NCI-H2171 treated with DMSO at 0.1 percent for 48 hours (cell line): ENCODE data around the gene RPTN.

ENCODE experiments used
- DNase-seq: peaks from one replicate; lab custom pipeline; 2025; lab: John Stamatoyannopoulos, UW

The RPTN gene

DNA sequence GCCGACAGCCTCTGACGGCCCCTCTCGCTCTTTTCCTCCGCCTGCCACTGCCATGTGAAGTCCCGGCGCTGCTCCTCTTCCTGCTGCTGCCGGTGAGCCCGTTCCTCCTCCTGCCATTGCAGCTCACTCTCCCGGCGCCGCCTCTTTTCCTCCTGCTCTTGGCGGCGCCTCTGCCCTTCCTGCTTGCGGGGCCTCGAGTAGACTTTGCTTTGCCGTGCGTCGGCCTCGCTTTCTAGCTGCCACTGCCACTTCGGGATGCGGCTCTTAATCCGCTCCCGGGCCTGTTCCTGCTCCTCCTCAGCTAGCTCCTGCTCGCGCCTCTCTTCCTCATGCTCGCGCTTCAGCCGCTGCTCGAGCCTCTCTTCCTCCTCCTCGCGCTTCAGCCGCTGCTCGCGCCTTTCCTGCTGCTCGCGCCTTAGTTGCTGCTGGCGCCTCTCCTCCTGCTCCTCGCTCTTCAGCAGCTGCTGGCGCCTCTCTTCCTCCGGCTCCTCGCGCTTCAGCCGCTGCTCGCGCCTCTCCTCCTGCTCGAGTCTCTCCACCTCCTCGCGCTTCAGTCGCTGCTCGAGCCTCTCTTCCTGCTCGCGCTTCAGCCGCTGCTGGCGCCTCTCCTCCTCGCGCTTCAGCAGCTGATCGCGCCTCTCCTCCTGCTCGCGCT lies 48.0 kb downstream of the RPTN start:
- peak; percentile 77 for DNase-seq

DNA sequence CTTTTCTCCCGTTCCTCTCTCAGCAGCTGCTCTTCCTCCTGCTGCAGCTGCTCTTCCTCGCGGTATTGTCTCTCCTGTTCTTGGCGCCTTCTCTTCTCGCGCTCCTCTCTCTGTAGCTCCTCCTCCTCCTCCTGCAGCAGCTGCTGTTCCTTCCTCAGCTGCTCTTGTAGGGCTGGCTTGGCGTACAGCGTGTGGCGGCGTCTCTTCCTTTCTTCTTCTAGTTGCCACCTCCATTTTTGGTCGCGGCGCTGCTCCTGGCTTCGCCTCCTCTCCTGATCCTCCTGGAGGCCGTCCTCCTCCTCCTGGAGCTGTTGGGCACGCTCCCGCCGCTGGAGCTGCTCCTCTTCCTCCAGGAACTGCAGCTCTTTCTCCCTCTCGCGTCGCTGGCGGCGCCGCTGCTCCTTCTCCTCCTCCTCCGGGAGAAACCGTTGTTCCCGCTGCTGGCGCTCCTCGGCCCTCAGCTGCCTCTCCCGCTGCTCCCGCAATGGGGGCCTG lies 48.6 kb downstream of the RPTN start:
- peak; percentile 76 for DNase-seq

DNA sequence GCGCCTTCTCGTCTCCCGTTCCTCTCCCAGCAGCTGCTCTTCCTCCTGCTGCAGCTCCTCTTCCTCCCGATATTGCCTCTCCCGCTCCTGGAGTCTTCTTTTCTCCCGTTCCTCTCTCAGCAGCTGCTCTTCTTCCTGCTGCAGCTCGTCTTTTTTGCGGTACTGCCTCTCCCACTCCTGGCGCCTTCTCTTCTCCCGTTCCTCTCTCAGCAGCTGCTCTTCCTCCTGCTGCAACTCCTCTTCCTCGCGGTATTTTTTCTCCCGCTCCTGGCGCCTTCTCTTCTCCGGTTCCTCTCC lies 49.1 kb downstream of the RPTN start:
- no peak for DNase-seq

DNA sequence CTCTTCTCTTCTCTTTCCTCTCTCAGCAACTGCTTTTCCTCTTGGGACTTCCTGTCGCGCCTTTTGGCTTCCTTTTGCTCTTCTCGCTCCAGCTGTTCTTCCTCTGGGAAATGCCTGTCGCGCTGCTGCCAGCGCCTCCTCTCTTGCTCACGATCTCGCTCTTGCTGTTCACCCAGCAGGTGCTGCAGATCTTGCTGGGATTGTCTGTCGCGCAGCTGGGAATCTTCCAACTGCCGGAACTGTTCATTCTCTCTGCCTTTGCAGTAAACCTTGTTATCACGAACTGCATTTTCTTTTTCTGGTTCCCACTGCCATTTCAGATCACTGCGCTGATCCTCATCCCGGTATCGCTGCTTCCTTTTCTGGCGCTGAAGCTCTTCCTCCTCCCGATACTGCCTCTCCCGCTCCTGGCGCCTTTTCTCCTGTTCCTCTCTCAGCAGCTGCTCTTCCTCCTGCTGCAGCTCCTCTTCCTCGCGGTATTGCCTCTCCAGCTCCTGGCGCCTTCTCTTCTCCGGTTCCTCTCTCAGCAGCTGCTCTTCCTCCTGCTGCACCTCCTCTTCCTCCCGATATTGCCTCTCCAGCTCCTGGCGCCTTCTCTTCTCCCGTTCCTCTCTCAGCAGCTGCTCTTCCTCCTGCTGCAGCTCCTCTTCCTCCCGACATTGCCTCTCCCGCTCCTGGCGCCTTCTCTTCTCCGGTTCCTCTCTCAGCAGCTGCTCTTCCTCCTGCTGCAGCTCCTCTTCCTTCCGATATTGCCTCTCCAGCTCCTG lies 49.6 kb downstream of the RPTN start:
- DNase-seq, result no peak

DNA sequence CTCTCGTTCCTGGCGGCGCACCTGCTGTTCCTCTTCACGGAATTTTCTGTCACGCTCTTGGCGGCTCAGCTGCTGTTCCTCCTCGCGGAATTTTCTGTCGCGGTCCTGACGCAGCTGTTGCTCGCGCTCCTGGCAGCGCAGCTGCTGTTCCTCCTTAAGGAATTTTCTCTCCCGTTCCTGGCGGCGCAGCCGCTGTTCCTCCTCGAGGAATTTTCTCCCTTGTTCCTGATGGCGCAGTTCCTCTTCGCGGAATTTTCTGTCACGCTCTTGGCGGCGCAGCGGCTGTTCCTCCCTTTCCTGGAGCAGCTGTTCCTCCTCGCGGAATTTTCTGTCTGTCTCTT lies 50.2 kb downstream of the RPTN start:
- no peak for DNase-seq

DNA sequence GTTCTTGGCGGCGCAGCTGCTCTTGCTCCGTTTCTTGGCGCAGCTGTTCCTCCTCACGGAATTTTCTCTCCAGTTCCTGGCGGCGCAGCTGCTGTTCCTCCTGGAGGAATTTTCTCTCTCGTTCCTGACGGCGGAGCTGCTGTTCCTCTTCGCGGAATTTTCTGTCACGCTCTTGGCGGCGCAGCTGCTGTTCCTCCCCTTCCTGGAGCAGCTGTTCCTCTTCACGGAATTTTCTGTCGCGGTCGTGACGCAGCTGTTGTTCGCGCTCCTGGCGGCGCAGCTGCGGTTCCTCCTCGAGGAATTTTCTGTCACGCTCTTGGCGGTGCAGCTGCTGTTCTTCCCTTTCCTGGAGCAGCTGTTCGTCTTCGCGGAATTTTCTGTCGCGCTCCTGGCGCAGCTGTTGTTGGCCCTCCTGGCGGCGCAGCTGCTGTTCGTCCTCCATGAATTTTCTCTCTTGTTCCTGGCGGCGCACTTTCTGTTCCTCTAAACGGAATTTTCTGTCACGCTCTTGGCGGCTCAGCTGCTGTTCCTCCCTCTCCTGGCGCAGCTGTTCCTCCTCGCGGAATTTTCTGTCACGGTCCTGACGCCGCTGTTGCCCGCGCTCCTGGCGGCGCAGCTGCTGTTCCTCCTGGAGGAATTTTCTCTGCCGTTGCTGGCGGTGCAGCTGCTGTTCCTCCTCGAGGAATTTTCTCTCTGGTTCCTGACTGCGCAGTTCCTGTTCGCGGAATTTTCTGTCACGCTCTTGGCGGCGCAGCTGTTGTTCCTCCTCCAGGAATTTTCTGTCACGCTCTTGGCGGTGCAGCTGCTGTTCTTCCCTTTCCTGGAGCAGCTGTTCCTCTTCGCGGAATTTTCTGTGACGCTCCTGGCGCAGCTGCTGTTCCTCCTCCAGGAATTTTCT lies 50.8 kb downstream of the RPTN start:
- no peak for DNase-seq

DNA sequence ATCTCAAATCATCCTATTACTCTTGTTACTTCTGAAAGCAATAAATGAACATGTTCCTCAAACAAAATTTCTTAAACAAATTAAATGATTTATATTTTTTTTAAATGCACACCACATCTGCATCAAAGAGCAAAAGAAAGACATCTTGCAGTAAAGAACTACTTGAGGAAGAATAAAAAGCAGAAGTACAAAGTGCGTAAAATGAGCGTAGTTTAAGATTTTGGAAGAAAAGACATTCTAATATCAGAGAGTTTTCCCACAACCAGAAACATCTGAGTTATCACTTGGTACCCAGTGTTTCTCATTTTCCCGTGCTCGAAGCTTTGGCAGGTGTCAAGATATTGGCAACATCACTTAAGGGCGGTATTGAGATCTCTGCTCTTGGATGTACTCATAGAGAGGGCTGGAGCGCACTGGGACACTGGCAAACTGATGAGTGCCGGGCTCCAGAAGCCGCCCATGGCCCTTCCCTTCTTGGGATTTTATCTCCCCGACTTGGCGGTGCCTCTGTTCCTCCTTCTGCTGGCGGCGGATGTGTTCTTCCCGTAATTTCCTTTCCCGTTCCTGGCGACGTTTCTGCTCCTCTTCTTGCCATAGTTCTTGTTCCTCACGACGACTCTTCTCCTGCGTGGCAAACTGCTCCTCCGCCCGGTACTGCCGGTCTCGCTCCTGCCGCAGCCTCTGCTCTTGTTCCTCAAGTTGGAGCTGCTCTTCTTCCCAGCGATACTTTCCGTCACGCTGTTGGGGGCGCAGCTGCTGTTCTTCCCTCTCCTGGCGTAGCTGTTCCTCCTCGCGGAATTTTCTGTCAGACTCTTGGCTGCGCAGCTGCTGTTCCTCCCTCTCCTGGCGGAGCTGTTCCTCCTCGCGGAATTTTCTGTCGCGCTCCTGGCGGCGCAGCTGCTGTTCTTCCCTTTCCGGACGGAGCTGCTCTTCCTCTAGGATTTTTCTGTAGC lies 51.7 kb downstream of the RPTN start:
- no peak for DNase-seq

DNA sequence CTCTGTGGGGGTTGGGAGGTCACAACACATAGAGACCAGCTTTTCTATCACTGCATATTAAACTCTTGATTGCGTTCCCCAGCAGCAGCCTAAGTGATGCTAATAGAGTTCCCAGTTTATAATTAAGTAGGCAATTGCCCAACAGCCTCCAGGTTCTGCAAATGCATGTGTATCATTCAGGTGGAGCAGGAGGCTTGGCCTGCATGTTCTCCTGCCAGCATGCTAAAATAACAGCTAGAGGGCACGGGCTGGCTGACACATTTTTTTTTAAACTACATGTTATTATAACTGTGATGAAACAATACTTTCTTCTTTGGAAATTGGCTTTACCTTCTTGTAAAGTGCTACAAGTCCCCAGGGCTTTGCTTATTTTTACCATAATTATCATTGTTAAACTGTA lies 54.2 kb downstream of the RPTN start:
- DNase-seq, result no peak
